ENCODE results near the gene MUTYH. TPM values are rescaled to one million over a fixed set of nuclear protein-coding genes. Genes with fewer than 3 reads are reported as not detected.
A peak's percentile ranks its signal among the peaks of the same experiment; 100 is the strongest.
"Not testable (repeated sequence)": the region's sequence is repeated elsewhere in the genome, so short reads cannot be mapped to it uniquely, and the experiment has no call there.

Gene MUTYH
- total RNA-seq, 1 donor from 2014 or later = 61.9 TPM

- no peaks in the 10 kb centered on the region for H3K9me3 Mint-ChIP-seq
- no peak for TF ChIP-seq CTCF (conservative IDR thresholded peaks at IDR 0.05)
- no peak for DNase-seq (ENCODE audit: low read depth, low spot score)
- no peaks in the 10 kb centered on the region for H3K27me3 Mint-ChIP-seq (ENCODE audit: low read depth)
- peak overlapping the region; percentile 58 for H3K27ac Mint-ChIP-seq (ENCODE audit: unreplicated experiment)
- H3K4me1 Mint-ChIP-seq = peaks cover 33% of the 10 kb centered on the region
- no peaks in the 10 kb centered on the region for H3K36me3 Mint-ChIP-seq (ENCODE audit: low read depth)
- no peak overlapping the region for H3K4me3 Mint-ChIP-seq
Measured at GRCh38 chr1:45299296-45299695, 40.9 kb downstream of the MUTYH start.

GRCh38 chr1:45297666-45298356 lies 42.4 kb downstream of the MUTYH start:
- no peak for DNase-seq (ENCODE audit: low read depth, low spot score)
- Mint-ChIP-seq H3K9me3 (no peaks in the 10 kb centered on the region), H3K27ac (ENCODE audit: unreplicated experiment) (peak overlapping the region; percentile 99), H3K27me3 (ENCODE audit: low read depth) (no peaks in the 10 kb centered on the region), H3K36me3 (ENCODE audit: low read depth) (no peaks in the 10 kb centered on the region), H3K4me1 (peaks cover 28% of the 10 kb centered on the region), H3K4me3 (peak overlapping the region; percentile 1)
- no peak for TF ChIP-seq CTCF (conservative IDR thresholded peaks at IDR 0.05)

- TF ChIP-seq CTCF (conservative IDR thresholded peaks at IDR 0.05) = no peak
- no peak for DNase-seq (ENCODE audit: low read depth, low spot score)
- no peaks in the 10 kb centered on the region for H3K4me1 Mint-ChIP-seq
- H3K36me3 Mint-ChIP-seq (ENCODE audit: low read depth) = no peaks in the 10 kb centered on the region
- H3K9me3 Mint-ChIP-seq = no peaks in the 10 kb centered on the region
- H3K27me3 Mint-ChIP-seq (ENCODE audit: low read depth) = peaks cover 3% of the 10 kb centered on the region
- no peak overlapping the region for H3K4me3 Mint-ChIP-seq
- H3K27ac Mint-ChIP-seq (ENCODE audit: unreplicated experiment) = no peak overlapping the region
Measured at GRCh38 chr1:45291716-45292115, 48.5 kb downstream of the MUTYH start.

GRCh38 chr1:45291002-45291401 lies 49.2 kb downstream of the MUTYH start:
- H3K27me3 Mint-ChIP-seq (ENCODE audit: low read depth); H3K36me3 Mint-ChIP-seq (ENCODE audit: low read depth); H3K27ac Mint-ChIP-seq (ENCODE audit: unreplicated experiment); H3K9me3 Mint-ChIP-seq; H3K4me1 Mint-ChIP-seq; H3K4me3 Mint-ChIP-seq; DNase-seq (ENCODE audit: low read depth, low spot score): not testable (repeated sequence)

GRCh38 chr1:45286521-45286920 lies 53.7 kb downstream of the MUTYH start:
- H3K27ac Mint-ChIP-seq (ENCODE audit: unreplicated experiment); H3K9me3 Mint-ChIP-seq; H3K36me3 Mint-ChIP-seq (ENCODE audit: low read depth); H3K4me1 Mint-ChIP-seq; H3K4me3 Mint-ChIP-seq; H3K27me3 Mint-ChIP-seq (ENCODE audit: low read depth); DNase-seq (ENCODE audit: low read depth, low spot score): not testable (repeated sequence)

GRCh38 chr1:45284858-45285257 lies 55.4 kb downstream of the MUTYH start:
- H3K27ac Mint-ChIP-seq (ENCODE audit: unreplicated experiment); DNase-seq (ENCODE audit: low read depth, low spot score); H3K36me3 Mint-ChIP-seq (ENCODE audit: low read depth); H3K4me3 Mint-ChIP-seq; H3K27me3 Mint-ChIP-seq (ENCODE audit: low read depth); H3K4me1 Mint-ChIP-seq; H3K9me3 Mint-ChIP-seq: not testable (repeated sequence)

- Mint-ChIP-seq H3K27me3 (ENCODE audit: low read depth) (peaks cover 7% of the 10 kb centered on the region), H3K4me1 (no peaks in the 10 kb centered on the region), H3K27ac (ENCODE audit: unreplicated experiment) (no peak overlapping the region), H3K4me3 (no peak overlapping the region), H3K9me3 (peaks cover 14% of the 10 kb centered on the region), H3K36me3 (ENCODE audit: low read depth) (peaks cover 4% of the 10 kb centered on the region)
- no peak for TF ChIP-seq CTCF (conservative IDR thresholded peaks at IDR 0.05)
- no peak for DNase-seq (ENCODE audit: low read depth, low spot score)
Measured at GRCh38 chr1:45282351-45282750, 57.9 kb downstream of the MUTYH start.

Other genes with a start within 250 kb of the MUTYH start
- 13.1 and 13.2 TPM in 2 replicates for gene ZSWIM5, start 133.8 kb downstream of the MUTYH start, total RNA-seq
- gene HPDL, start 13.5 kb downstream of the MUTYH start, total RNA-seq = 10.6 and 11.6 TPM in 2 replicates
- gene TOE1, start 270 bp downstream of the MUTYH start, total RNA-seq = 26.7 and 28.8 TPM in 2 replicates
- gene TESK2, start 150.7 kb upstream of the MUTYH start, total RNA-seq = 1.8 and 1.9 TPM in 2 replicates
- 2.6 and 2.9 TPM in 2 replicates for gene CCDC163, start 159.6 kb upstream of the MUTYH start, total RNA-seq
- gene MMACHC, start 159.9 kb upstream of the MUTYH start, total RNA-seq = 9.7 and 12.5 TPM in 2 replicates
- 317 and 334 TPM in 2 replicates for gene PRDX1, start 181.4 kb upstream of the MUTYH start, total RNA-seq
- gene AKR1A1, start 210.4 kb upstream of the MUTYH start, total RNA-seq = 185 and 192 TPM in 2 replicates
- 455 and 466 TPM in 2 replicates for gene NASP, start 243.6 kb upstream of the MUTYH start, total RNA-seq

Data from neural crest cell (in vitro differentiated cells).